Nephron progenitor cell (in vitro differentiated cells): ENCODE data around the gene NUDT17.
A peak's percentile ranks its signal among the peaks of the same experiment; 100 is the strongest.

Experiments
- DNase-seq: peaks from one replicate; pipeline ENCODE4 v3.0.0; 2021
- H3K27ac Mint-ChIP-seq: 2 replicates; pipeline ENCODE4 v1.8.0; 2021; ENCODE audit warnings: mild to moderate bottlenecking, moderate library complexity, mixed read lengths
- H3K27me3 Mint-ChIP-seq: 2 replicates; pipeline ENCODE4 v1.8.0; 2021; ENCODE audit warnings: mild to moderate bottlenecking, low read depth, mixed read lengths; ENCODE audit not compliant: poor library complexity
- H3K36me3 Mint-ChIP-seq: 2 replicates; pipeline ENCODE4 v1.8.0; 2021; ENCODE audit warnings: low read depth, mixed read lengths
- H3K4me1 Mint-ChIP-seq: 2 replicates; pipeline ENCODE4 v1.8.0; 2021; ENCODE audit warnings: mixed read lengths
- H3K4me3 Mint-ChIP-seq: 2 replicates; pipeline ENCODE4 v1.8.0; 2021; ENCODE audit warnings: mild to moderate bottlenecking, moderate library complexity, mixed read lengths
- H3K9me3 Mint-ChIP-seq: 2 replicates; pipeline ENCODE4 v1.8.0; 2021; ENCODE audit warnings: mild to moderate bottlenecking, moderate library complexity, mixed read lengths
- CTCF ChIP-seq: fragments of 200-600 bp; sonication (generic); IDR thresholded peaks from 2 replicates; pipeline ENCODE4 v1.5.0; 2021; ENCODE audit warnings: antibody characterized with exemption

The NUDT17 gene

DNA sequence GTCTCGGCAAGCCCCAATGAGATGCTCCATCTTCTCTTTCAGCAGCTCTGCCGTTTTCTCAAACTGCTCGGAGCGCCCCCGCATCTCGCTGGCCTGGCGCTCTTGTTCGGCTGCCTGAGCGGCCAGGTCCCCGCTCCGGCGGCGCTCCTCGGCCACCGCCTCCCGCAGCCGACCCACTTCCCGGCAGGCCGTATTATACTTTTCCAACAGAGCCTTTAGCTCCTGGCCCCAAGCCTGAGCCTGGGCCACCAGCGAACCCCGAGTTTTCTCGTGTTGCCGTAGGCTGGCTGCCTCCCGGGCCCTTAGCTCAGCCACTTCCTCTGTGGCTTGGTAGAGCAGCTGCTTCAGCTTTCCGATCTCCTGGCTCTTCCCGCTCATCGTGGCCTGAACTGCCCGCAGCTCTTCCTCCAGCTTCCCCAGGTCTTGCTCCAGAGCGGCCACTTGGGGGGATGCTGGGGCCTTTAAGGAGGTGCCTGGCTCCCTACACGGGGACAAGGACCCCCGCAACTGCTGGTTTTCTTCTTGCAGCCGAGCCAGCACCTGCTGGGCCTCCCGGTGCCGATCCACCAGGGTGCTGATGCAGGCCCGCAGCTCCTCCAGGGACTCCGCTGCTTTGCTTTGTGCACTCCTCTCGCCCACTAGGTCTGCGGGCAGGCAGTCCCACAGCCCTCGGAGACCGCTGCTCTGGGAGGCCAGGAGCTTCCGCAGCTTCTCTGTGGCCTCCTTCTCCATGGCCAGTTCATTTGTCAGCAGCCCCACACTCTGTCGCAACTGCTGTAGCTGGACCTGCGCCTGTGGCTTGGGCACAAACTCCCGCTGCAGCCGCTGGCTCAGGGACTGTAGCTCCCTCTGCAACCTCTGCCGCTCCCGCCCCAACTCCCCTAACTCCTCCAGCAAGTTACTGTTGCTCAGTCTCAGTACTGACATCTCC, 26.8 kb downstream of the NUDT17 start:
- peak overlapping the region; percentile 54 for H3K27ac Mint-ChIP-seq
- H3K36me3 Mint-ChIP-seq: no peaks in the 10 kb centered on the region
- peak; percentile 51 for DNase-seq
- peaks cover 23% of the 10 kb centered on the region for H3K4me1 Mint-ChIP-seq
- peak overlapping the region; percentile 87 for H3K4me3 Mint-ChIP-seq
- no peaks in the 10 kb centered on the region for H3K9me3 Mint-ChIP-seq
- H3K27me3 Mint-ChIP-seq: peaks cover 52% of the 10 kb centered on the region
- TF ChIP-seq CTCF: no peak

- Mint-ChIP-seq H3K4me1 (peaks cover 39% of the 10 kb centered on the region), H3K27me3 (peaks cover 49% of the 10 kb centered on the region)
These were observed 29.2 kb downstream of the NUDT17 start for GRCh38 chr1:145874646-145875045.

GRCh38 chr1:145877923-145878486, 32.6 kb downstream of the NUDT17 start:
- no peak overlapping the region for H3K4me3 Mint-ChIP-seq
- peaks cover 33% of the 10 kb centered on the region for H3K27me3 Mint-ChIP-seq
- no peaks in the 10 kb centered on the region for H3K9me3 Mint-ChIP-seq
- no peak overlapping the region for H3K27ac Mint-ChIP-seq
- TF ChIP-seq CTCF: no peak
- peaks cover 23% of the 10 kb centered on the region for H3K4me1 Mint-ChIP-seq
- DNase-seq: no peak
- H3K36me3 Mint-ChIP-seq: no peaks in the 10 kb centered on the region

More at GRCh38 chr1:145874646-145875045, 29.2 kb downstream of the NUDT17 start:
- Mint-ChIP-seq H3K9me3 (no peaks in the 10 kb centered on the region), H3K4me3 (no peak overlapping the region), H3K27ac (no peak overlapping the region), H3K36me3 (no peaks in the 10 kb centered on the region)
- no peak for DNase-seq
- TF ChIP-seq CTCF: no peak

GRCh38 chr1:145878724-145879123, 33.3 kb downstream of the NUDT17 start:
- Mint-ChIP-seq H3K4me3 (no peak overlapping the region), H3K4me1 (peaks cover 21% of the 10 kb centered on the region), H3K27me3 (peaks cover 32% of the 10 kb centered on the region), H3K36me3 (no peaks in the 10 kb centered on the region), H3K27ac (no peak overlapping the region), H3K9me3 (no peaks in the 10 kb centered on the region)
- TF ChIP-seq CTCF: no peak
- no peak for DNase-seq

DNA sequence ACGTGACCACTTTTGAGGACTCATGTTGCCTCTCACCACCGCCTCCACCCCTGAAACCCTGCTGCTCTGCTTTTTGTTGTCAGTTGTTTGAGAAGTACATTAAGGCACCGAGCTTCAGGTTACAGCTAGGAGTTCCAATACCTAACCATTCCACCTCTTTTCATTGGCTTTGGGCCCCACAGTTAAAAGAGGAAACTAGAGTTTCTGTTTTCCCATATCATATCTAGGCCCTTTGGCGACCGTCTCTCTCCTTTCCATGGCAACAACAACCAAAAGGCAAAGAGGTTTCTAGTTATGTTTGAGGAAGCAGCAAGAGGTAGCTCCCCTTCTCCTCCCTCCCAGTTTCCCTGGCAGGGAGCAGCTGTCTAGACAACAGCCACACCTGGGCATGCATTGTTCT, 34.3 kb downstream of the NUDT17 start:
- Mint-ChIP-seq H3K4me3 (no peak overlapping the region), H3K27me3 (peaks cover 38% of the 10 kb centered on the region), H3K4me1 (peaks cover 26% of the 10 kb centered on the region), H3K36me3 (no peaks in the 10 kb centered on the region), H3K9me3 (no peaks in the 10 kb centered on the region), H3K27ac (no peak overlapping the region)
- no peak for DNase-seq
- no peak for TF ChIP-seq CTCF
